NK-92 treated with Interleukin-12 subunit alpha and Interleukin-12 subunit beta, amount 100 ng/mL, for 24 hours (cell line): Measurements from ENCODE around the gene SNRNP25.

Experiments
- DNase-seq: peaks from one replicate; lab custom pipeline; 2025; lab: John Stamatoyannopoulos, UW

Gene SNRNP25

GRCh38 chr16:63998-64913 lies 10.6 kb downstream of the SNRNP25 start:
- DNase-seq, result no peak

DNA sequence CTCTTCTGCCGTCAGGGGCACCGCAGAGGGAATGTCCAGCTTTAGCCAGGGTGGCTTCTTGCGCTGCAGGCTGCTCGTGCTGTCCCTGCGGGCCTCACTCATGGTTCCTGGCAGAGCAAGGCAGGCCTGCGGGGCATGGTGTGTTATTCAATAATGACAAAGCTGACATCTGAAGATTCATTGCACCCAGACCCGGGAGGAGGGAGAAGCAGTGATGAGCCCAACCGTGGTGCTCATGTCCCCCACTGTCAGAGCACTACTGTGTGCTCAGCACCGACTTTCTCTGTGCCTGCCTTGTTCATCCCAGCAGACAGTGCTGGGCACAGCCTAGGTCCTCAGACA lies 11.3 kb downstream of the SNRNP25 start:
- no peak for DNase-seq

DNA sequence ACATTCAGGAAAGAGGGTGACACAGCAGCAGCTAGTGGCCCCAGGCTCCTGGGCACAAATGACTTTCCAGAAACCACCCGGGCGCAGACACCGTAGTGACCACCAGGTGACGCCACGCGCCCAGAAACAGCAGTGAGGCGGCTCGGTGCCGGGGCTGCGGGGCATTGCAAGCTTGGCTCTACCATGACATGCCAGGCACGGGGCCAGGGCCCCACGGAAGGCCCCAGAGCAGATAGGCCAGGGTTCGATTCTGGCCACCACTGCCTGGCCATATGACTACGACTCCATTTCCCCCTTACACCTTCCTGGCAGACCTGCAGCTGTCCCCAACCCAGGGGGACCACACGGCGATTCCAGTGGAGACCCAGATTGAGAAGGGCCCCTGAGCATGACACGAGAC lies 12.1 kb downstream of the SNRNP25 start:
- DNase-seq, result peak; percentile 68

DNA sequence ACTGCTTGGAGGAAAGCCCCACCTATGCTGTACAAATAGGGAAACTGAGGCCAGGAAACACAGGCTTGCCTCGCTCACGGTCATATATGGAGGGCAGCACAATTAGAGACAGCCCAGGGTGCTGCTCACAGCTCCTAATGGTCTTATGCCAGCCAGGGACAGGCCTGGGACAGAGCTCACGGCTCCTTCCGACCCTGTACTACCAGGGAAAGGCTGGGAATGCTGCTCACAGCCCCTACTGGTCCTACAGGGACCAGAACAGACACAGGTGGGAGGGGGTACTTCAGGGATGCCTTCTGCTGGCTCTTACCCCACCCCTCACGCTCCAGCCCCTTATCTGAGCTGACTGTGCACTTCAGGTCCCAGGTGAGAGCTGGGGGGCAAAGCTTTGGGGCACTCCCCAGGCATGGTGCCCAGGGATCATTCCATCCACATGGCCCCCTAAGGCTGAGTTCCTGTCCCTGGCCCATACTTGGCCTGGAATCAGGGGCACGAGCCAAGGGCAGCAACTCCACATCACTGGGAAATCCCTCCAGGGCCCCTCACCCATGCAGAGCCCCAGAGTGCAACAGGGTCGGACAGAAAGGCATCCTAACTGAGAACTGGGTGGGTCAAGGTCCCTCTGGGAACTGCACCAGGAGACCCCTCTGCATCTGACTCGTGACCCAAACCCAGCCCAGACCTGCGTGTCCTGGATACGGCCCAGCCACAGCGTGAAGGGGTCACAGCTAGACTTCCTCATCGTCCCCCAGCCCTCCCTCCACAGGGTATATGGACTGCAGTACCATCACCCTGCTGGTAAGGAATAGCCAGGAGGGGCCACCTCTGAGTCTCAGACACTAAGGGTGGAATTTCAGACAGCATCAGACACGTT lies 12.9 kb downstream of the SNRNP25 start:
- DNase-seq, result no peak

DNA sequence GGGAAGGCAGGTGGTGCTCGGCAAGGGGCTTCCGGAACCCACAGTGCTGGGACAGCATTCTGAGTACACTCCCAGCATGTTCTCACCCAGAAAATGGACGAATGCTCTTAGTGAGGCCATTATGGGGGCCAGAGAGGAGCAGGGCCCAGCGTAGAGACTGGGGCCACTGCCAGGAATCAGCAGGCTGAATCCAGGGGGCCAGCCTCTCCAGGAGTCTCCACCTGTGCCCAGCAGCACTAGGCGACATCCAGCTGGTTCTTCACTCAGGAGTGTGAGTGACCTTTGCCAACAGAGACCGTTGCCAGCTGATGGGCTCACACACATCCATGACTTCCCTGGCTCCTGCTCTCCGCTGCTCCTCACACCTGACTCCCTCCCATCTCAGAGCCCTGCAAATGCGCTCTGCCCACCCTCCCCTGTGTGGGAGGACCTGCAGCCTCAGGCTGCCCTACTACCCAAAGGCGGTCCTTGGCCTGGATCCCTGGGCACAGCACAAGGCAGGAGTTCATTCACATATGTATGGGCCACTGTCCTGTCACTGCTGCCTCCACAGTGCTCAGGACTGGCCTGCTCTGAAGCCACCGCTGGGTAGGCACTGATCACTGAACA lies 13.7 kb downstream of the SNRNP25 start:
- DNase-seq, result no peak

DNA sequence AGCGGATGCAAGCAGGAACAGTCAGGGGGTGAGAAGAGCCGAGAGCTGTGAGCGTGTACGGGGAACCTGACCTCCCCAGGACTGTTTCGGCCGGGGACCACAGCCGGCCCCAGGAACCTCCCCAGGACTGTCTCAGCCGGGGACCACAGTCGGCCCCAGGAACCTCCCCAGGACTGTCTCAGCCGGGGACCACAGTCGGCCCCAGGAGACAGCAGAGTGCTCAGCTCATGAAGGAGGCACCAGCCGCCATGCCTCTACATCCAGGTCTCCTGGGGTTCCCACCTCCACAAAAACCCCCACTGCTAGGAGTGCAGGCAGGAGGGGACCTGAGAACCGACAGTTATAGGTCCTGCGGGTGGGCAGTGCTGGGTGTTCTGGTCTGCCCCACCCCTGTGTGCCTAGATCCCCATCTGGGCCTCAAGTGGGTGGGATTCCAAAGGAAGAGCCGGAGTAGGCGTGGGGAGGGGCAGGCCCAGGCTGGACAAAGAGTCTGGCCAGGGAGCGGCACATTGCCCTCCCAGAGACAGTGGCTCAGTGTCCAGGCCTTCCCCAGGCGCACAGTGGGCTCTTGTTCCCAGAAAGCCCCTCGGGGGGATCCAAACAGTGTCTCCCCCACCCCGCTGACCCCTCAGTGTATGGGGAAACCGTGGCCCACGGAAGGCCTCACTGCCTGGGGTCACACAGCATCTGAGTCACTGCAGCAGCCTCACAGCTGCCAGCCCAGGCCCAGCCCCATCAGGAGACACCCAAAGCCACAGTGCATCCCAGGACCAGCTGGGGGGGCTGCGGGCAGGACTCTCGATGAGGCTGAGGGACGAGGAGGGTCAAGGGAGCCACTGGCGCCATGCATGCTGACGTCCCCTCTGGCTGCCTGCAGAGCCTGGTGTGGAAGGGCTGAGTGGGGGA lies 14.5 kb downstream of the SNRNP25 start:
- no peak for DNase-seq

DNA sequence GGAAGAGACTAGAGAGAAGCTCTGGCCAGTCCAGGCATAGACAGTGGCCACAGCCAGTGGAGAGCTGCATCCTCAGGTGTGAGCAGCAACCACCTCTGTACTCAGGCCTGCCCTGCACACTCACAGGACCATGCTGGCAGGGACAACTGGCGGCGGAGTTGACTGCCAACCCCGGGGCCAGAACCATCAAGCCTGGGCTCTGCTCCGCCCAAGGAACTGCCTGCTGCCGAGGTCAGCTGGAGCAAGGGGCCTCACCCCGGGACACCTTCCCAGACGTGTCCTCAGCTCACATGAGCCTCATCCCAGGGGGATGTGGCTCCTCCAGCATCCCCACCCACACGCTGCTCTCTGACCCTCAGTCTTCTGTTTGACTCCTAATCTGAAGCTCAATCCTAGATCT lies 15.6 kb downstream of the SNRNP25 start:
- DNase-seq, result no peak

DNA sequence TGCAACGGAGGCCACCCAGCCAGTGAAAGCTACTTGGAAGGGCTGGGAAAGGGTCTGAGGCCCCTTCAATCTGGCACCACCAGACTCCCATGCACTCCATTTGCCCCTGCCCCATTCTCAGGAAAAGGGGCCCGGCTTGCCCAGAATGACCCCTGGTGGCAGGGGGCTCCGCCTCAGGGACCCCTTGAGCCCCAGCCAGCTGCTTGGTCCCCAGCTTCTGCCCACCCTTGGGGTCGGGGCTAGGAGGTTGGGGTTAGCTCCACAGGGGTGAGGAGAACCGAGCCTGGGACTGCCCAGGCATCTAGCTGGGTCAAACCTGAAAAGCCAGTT lies 17.5 kb downstream of the SNRNP25 start:
- DNase-seq, result no peak

GRCh38 chr16:71540-72401 lies 18.1 kb downstream of the SNRNP25 start:
- no peak for DNase-seq

DNA sequence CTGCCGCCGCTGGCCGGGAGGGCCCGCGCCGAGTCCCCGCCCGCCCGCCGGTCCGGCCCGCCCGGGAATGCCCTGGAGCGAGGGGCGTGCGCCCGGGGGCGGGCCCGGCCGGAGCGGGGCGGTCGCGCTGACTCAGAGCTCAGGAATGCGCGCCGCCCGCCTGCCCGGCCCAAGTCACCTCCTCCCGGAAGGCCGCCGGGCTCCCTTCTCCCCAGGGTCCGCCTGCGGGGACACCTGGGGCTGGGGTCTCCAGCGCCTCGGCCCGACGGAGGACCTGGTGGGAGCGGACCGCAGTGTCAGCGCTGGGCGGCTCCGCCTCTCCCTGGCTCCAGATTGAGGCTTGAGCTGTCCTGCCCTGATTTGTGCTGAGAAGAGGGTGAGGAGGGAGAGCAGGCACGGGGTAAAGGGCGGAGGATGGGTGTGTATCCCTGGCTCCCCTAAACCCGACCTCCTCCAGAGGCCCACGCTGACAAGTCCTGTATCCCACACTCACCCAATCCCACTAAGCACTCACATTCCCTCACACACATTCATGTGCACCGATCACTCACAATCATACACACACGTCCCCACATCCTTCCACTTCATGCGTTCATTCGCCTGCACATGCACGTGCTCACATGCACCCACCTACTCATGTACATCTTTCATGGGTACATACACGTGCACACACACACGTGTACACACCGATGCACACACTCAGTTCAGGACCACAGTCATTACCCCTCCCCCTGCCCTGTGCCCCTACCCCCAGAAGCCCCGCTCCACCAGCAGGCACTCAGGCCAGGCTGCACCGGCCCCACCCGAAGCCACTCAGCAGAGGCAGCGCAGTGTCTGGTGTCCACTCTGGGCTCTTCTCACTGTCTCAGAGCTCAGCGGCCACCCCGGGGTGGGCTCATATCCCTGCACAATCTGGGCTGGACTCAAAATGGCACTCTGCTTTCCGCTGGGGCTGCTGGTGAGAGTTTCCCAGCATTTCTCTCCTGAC lies 19.2 kb downstream of the SNRNP25 start, which contains the start of gene RHBDF1:
Gene RHBDF1 (minus strand): TSS at position 71 of the 988 bp plus-strand sequence. CDS start 7,616 bp downstream, outside the sequence.
- no peak for DNase-seq

GRCh38 chr16:74051-74746 lies 20.6 kb downstream of the SNRNP25 start:
- DNase-seq, result no peak

- no peak for DNase-seq
These were observed 21.2 kb downstream of the SNRNP25 start for GRCh38 chr16:74747-75334.

DNA sequence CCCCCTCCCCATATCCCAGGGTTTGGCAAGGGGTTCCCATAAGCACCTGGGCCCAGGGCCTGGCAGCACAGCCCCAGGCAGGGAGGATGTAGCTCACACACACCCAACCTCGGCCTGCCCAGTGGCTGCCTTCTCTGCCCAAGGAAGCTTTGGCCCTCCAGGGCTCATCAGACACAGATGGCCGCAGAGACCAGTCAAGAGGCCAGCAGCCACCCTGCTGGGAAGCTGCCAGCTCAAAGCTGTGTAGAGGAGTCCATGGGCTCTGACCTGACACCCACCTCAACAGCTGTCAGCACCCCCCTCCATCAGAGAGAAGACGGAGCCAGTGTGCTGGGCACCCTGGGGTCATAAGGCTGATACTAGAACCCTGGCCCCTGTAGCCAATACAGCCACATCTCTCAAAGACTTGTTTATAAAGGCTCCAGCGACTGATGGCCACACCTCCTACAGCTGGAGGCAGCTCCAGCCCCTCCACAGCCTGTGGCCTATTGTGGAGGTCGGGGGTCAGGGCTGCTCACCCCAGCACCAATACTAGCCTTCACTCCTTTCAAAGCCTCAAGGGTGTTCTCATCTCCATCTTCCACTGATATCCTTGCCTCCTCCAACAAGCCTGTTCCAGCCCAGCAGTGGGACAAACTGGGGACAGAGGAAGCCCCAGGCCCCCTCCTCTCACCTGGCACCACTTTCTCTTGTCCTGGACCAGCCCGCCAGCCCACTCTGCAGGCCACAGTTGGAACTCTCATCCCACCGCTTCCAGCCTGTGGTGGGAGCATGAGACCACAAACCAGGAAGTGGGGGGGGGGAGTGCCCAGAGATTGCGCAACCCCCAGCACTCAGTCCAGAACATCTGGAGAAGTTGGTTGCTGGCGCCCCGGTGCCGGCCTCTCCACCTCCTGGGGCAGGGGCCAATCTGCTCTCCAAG lies 22.2 kb downstream of the SNRNP25 start:
- no peak for DNase-seq

DNA sequence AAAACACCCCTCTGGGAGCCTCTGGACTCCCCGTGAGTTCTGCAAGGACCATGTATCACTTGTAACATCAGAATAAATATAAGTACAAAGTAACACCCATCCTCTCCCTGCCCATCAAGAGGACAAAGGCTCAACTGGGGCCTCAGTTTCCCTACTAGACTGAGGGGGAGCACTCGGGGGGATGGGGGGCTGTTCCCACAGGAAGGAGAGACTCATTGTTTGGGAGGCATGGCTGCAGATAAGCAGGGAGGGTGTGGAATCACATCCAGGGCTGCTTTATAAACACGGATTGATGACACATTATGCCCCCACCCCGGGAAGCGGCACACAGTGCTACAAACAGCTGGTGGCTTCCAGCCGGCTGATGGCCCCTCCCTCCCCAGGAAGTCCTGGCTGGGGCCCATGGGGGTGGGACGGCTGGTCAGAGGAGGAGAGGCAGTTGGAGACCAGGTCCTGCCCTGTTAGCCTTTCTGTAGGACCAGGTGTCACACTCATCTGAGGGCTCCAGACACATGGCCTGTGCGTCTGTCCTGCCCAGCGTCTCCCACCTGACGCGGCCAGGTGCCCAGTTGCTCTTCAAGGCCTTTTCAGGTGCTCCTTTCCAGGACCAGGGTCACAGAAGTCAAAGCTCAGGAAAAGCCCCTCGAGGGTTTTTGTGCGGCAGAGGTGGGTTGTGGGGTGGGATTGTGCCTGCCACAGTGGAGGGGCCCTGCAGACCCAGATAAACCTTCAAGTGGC lies 23.1 kb downstream of the SNRNP25 start:
- no peak for DNase-seq

- DNase-seq, result no peak
These were observed 23.7 kb downstream of the SNRNP25 start for GRCh38 chr16:77273-77806.

DNA sequence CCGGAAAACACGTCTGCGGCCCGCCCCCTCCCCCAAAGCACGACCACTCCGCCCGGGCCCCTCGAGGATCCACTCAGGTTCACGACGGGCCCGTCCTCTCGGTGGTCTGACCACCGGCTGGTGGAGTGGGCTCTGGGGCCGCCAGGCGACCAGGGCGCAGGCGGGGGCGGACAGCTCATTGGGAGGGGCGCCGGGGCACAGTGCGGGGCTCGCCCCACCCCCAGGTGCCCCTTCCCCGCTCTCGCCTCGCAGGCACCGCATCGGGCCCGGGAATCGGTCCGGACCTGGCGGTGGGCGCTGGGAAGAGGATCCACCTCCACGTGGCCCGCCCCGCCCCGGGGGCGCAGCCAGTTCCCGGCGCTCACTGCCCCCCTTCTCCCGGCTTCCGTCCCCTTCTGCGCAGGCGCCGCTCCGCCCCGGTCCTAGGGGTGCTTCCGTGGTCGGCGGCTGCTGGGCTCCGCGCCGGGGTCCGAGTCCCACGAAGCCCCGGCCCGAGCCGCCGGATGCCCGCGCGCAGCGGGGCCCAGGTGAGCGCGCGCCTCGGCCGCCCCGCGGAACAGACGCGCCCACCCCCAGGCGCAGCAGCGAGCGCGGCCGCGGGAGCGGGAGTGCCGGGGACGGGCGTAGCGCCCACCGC lies 24.3 kb downstream of the SNRNP25 start, which contains the start of gene MPG:
Gene MPG (plus strand): TSS at position 419 of the 637 bp plus-strand sequence. CDS start 85 bp downstream, at position 504.
- DNase-seq, result peak; percentile 74
